HepG2 (cell line): ENCODE measurements around the gene RPS6KA5. TPM values are rescaled to one million over a fixed set of nuclear protein-coding genes. Genes with fewer than 3 reads are reported as not detected.

ENCODE experiments used
- ATAC-seq: fragments of 200-7000 bp; cut with Tn5 transposase; 3 replicates; pipeline ENCODE4 v1.9.1; 2020; ENCODE audit warnings: mild to moderate bottlenecking, moderate library complexity
- BruUV-seq: library from RNA; stranded (reverse); fragments of 400-500 nt; replicated peaks from 2 replicates; lab custom pipeline; 2021; lab: Mats Ljungman, UMichigan
- CTCF ChIA-PET: fragments of 300-600 bp; formaldehyde crosslinking; extraction: SDS; loops from one replicate; lab custom pipeline; 2021; ENCODE audit warnings: low total read pairs, inconsistent platforms, low intra/inter-chr PET ratio; lab: Yijun Ruan, JAX
- POLR2A ChIA-PET: fragments of 350-600 bp; sonication (Branson Sonifier 250); formaldehyde crosslinking; loops from one replicate; lab custom pipeline; 2020; ENCODE audit warnings: antibody characterized with exemption, inconsistent platforms; lab: Yijun Ruan, JAX
- DNase-seq: peaks from one replicate; pipeline ENCODE4 v3.0.0-alpha.2; 2015; ENCODE audit warnings: low spot score
- FAIRE-seq: peaks from 3 replicates; lab custom pipeline; 2011; peaks lifted over from hg19 to GRCh38; lab: Jason Lieb, UNC
- H2AFZ ChIP-seq: one replicate; pipeline ENCODE4 v1.6.1; 2011; ENCODE audit warnings: low read length, inconsistent platforms
- H3K27ac ChIP-seq: fragments of 300-600 bp; 3 replicates; pipeline ENCODE4 v1.8.0; 2011; ENCODE audit warnings: mixed run types, mild to moderate bottlenecking, mixed read lengths, low read length, inconsistent platforms; ENCODE audit not compliant: insufficient read depth; ENCODE audit errors: extremely low read length
- H3K27me3 ChIP-seq, 2 experiments: fragments of 200-600 bp in 1 of 2; 2 replicates in 1 of 2; 3 replicates in 1 of 2; pipeline versions ENCODE4 v1.6.0 to v1.8.0; 2011; ENCODE audit warnings: low read length in 2 of 2, mild to moderate bottlenecking in 2 of 2, moderate library complexity in 2 of 2, inconsistent platforms in 1 of 2; ENCODE audit not compliant: insufficient read depth in 2 of 2, control insufficient read depth in 1 of 2
- H3K36me3 ChIP-seq, 2 experiments: fragments of 200-600 bp in 1 of 2; replicated peaks in 1 of 2; 2 replicates in 1 of 2; 3 replicates in 1 of 2; pipeline versions ENCODE4 v1.5.1 to v1.8.0; 2011; ENCODE audit warnings: low read length in 2 of 2, inconsistent platforms in 1 of 2; ENCODE audit not compliant: insufficient read depth in 2 of 2, control insufficient read depth in 1 of 2
- H3K4me1 ChIP-seq: 2 replicates; pipeline ENCODE4 v1.5.1; 2012; ENCODE audit warnings: low read length, inconsistent platforms; ENCODE audit not compliant: insufficient read depth
- H3K4me2 ChIP-seq: 2 replicates; pipeline ENCODE4 v1.6.0; 2011; ENCODE audit warnings: low read depth, low read length, inconsistent platforms
- H3K4me3 ChIP-seq, 3 experiments: fragments of 200-600 bp in 1 of 3; sonication (generic), shearing (Covaris generic) in 1 of 3; replicated peaks in 1 of 3; 2 replicates each; pipeline ENCODE4 v1.5.1; 2011 to 2016; ENCODE audit warnings: low read length in 3 of 3, inconsistent platforms in 2 of 3, low read depth in 2 of 3, mild to moderate bottlenecking in 2 of 3, control low read depth in 1 of 3, mixed read lengths in 1 of 3; ENCODE audit not compliant: insufficient read depth in 1 of 3
- H3K79me2 ChIP-seq: one replicate; pipeline ENCODE4 v1.6.1; 2011; ENCODE audit warnings: low read length, inconsistent platforms; ENCODE audit not compliant: insufficient read depth
- H3K9ac ChIP-seq: 2 replicates; pipeline ENCODE4 v1.6.0; 2011; ENCODE audit warnings: mild to moderate bottlenecking, low read depth, low read length, inconsistent platforms; ENCODE audit not compliant: insufficient read depth
- H3K9me3 ChIP-seq: 2 replicates; pipeline ENCODE4 v1.5.1; 2012; ENCODE audit warnings: mild to moderate bottlenecking, low read length
- H4K20me1 ChIP-seq: 2 replicates; pipeline ENCODE4 v1.6.0; 2011; ENCODE audit warnings: inconsistent platforms, mild to moderate bottlenecking, low read length, moderate library complexity; ENCODE audit not compliant: insufficient read depth
- ESRRA ChIP-seq: sonication (generic); formaldehyde crosslinking; IDR thresholded peaks from 2 replicates; pipeline ENCODE4 v1.5.1; 2020; ENCODE audit warnings: mild to moderate bottlenecking, low read depth, missing genetic modification reagents
- GABPB1 ChIP-seq: IDR thresholded peaks from 2 replicates; pipeline ENCODE4 v1.6.1; 2016; ENCODE audit warnings: mild to moderate bottlenecking, missing genetic modification reagents, moderate library complexity, missing compliant biosample characterization
- HNF4A ChIP-seq: sonication (generic); formaldehyde crosslinking; IDR thresholded peaks from 2 replicates; pipeline ENCODE4 v1.4.0; 2020; ENCODE audit warnings: missing genetic modification reagents
- ISX ChIP-seq: sonication (generic); formaldehyde crosslinking; conservative IDR thresholded peaks from 2 replicates; pipeline ENCODE4 v1.5.0; 2020; ENCODE audit warnings: missing genetic modification reagents
- MBD4 ChIP-seq: IDR thresholded peaks from 2 replicates; pipeline ENCODE4 v1.6.1; 2012; ENCODE audit warnings: low read length, inconsistent platforms, borderline replicate concordance
- NFAT5 ChIP-seq: sonication (generic); formaldehyde crosslinking; IDR thresholded peaks from 2 replicates; pipeline ENCODE4 v1.4.0; 2020; ENCODE audit warnings: missing genetic modification reagents
- PBX3 ChIP-seq: sonication (generic); formaldehyde crosslinking; IDR thresholded peaks from 2 replicates; pipeline ENCODE4 v1.8.1; 2023; ENCODE audit warnings: missing genetic modification reagents, inconsistent platforms, borderline replicate concordance
- ZBTB8A ChIP-seq: sonication (generic); formaldehyde crosslinking; IDR thresholded peaks from 2 replicates; pipeline ENCODE4 v1.4.0; 2020; ENCODE audit warnings: mild to moderate bottlenecking, low read depth, missing genetic modification reagents, borderline replicate concordance
- ZHX1 ChIP-seq: sonication (generic); formaldehyde crosslinking; IDR thresholded peaks from 2 replicates; pipeline ENCODE4 v1.8.1; 2022; ENCODE audit warnings: low read depth, mild to moderate bottlenecking, missing genetic modification reagents
- ZNF253 ChIP-seq: sonication (generic); formaldehyde crosslinking; IDR thresholded peaks from 2 replicates; pipeline ENCODE4 v1.8.0; 2022; ENCODE audit warnings: mild to moderate bottlenecking, missing genetic modification reagents, borderline replicate concordance
- ZNF282 ChIP-seq: fragments of 450-650 bp; IDR thresholded peaks from 2 replicates; pipeline ENCODE4 v1.6.1; 2018; ENCODE audit not compliant: partially characterized antibody
- ZNF317 ChIP-seq: sonication (generic); formaldehyde crosslinking; IDR thresholded peaks from 2 replicates; pipeline ENCODE4 v1.5.0; 2020; ENCODE audit warnings: mild to moderate bottlenecking, missing genetic modification reagents
- ZNF33A ChIP-seq: sonication (generic); formaldehyde crosslinking; IDR thresholded peaks from 2 replicates; pipeline ENCODE4 v1.5.1; 2020; ENCODE audit warnings: missing genetic modification reagents, mild to moderate bottlenecking, moderate library complexity, borderline replicate concordance
- WGBS: methylation state at CpG from one replicate; pipeline ENCODE4 v1.1.6; 2017; ENCODE audit warnings: low lambda C conversion rate; 5-methylcytosine and 5-hydroxymethylcytosine counted together
- in situ Hi-C: cut with HindIII; loops from 2 replicates; pipeline ENCODE4 v1.10.0; 2017; ENCODE audit warnings: low pct_unique_long_range_greater_than_20kb; ENCODE audit not compliant: extremely low pct_ligation_motif_present
- intact Hi-C: fragments of 100-400 bp; cut with micrococcal nuclease; formaldehyde crosslinking; loops from one replicate; pipeline ENCODE4 v1.10.0; 2022; ENCODE audit not compliant: unreplicated experiment
- polyA plus RNA-seq, 8 experiments: library from polyadenylated mRNA; depleted of rRNA in 3 of 8; stranded (reverse) in 7 of 8; unstranded in 1 of 8; fragments of >200 nt; fragmentation: Illumina TruSeq in 4 of 8; extraction: Trizol in 4 of 8; gene quantifications; 2 replicates each; pipeline versions ENCODE4 v1.2.1 to v1.2.3, GENCODE V29; 2011 to 2016; ENCODE audit warnings: low read depth in 4 of 8, missing spikeins in 1 of 8, mixed read lengths in 1 of 8; ENCODE audit not compliant: insufficient read depth in 1 of 8
- total RNA-seq, 5 experiments: library from RNA; depleted of rRNA; stranded (reverse); fragments of >200 nt; fragmentation: Illumina TruSeq; extraction: Trizol; gene quantifications; 2 replicates each; pipeline ENCODE4 v1.2.3, GENCODE V29; 2016; ENCODE audit warnings: low read depth in 1 of 5

RPS6KA5 gene
- total and polyA plus RNA-seq, 2 of the 13 experiments (the other 11 are each of a cell fraction or from before 2014, with no cell fraction given), result 0.50 to 0.58 TPM

- no peak for TF ChIP-seq NFAT5 (CRISPR knock-in tag)
Measured at GRCh38 chr14:91046488-91047072, 13.9 kb downstream of the RPS6KA5 start (continued).

- H4K20me1 ChIP-seq, result no peaks in the 10 kb centered on the region
- H3K27ac ChIP-seq, result no peak overlapping the region
- ChIA-PET CTCF (no interaction called here), POLR2A (no interaction called here)
- intact Hi-C loops (no loop called here), in situ Hi-C loops (no loop called here)
- no peaks in the 10 kb centered on the region for H3K4me1 ChIP-seq
- 5% methylated on average over 2 of the region's 2 CpGs for WGBS
- no peaks in the 10 kb centered on the region for H3K79me2 ChIP-seq
- no peak overlapping the region for H3K9ac ChIP-seq
- DNase-seq, result no peak
- H3K9me3 ChIP-seq, result no peaks in the 10 kb centered on the region
- H2AFZ ChIP-seq, result no peak overlapping the region
- no TSS peak for BruUV-seq
- H3K4me3 ChIP-seq, result no peak overlapping the region
- FAIRE-seq, result no peak
- no peaks in the 10 kb centered on the region for H3K36me3 ChIP-seq
- no peak for ATAC-seq
- H3K4me2 ChIP-seq, result no peak overlapping the region
- no peaks in the 10 kb centered on the region for H3K27me3 ChIP-seq
- no peak for TF ChIP-seq HNF4A (CRISPR knock-in tag)
- no peak for TF ChIP-seq ZNF253 (CRISPR knock-in tag)
- TF ChIP-seq ZNF33A, result no peak
- no peak for TF ChIP-seq ZNF282
- TF ChIP-seq MBD4, result no peak
- TF ChIP-seq ZBTB8A (CRISPR knock-in tag), result no peak
- no peak for TF ChIP-seq ISX (CRISPR knock-in tag)
- TF ChIP-seq ZHX1 (CRISPR knock-in tag), result no peak
- TF ChIP-seq GABPB1 (CRISPR knock-in tag), result no peak
- TF ChIP-seq PBX3 (CRISPR knock-in tag), result no peak
- no peak for TF ChIP-seq ESRRA (CRISPR knock-in tag)
- TF ChIP-seq ZNF317 (CRISPR knock-in tag), result no peak
Measured at GRCh38 chr14:91041450-91041849, 19.0 kb downstream of the RPS6KA5 start.
